Upper lobe of left lung (tissue), 6 donors: ENCODE measurements around the gene AP3S2. TPM values are rescaled to one million over a fixed set of nuclear protein-coding genes. Genes with fewer than 3 reads are reported as not detected.

Source experiments
- ATAC-seq, 2 donors: fragments of 200-7000 bp; cut with Tn5 transposase; one replicate each; pipeline ENCODE4 v1.9.1; 2022; ENCODE audit warnings: mild to moderate bottlenecking in 2 of 2, moderate library complexity in 2 of 2; ENCODE audit not compliant: low FRiP score in 2 of 2
- DNase-seq, 2 donors: peaks; one replicate each; pipeline ENCODE4 v3.0.0-alpha.2; 2019 to 2020
- H3K27ac ChIP-seq, 4 donors: fragments of 200-600 bp; sonication (generic); one replicate each; pipeline ENCODE4 v1.5.1; 2016 to 2019
- H3K27me3 ChIP-seq, 4 donors: fragments of 200-600 bp; sonication (generic); one replicate each; pipeline ENCODE4 v1.5.1; 2017 to 2019
- H3K36me3 ChIP-seq, 4 donors: fragments of 200-600 bp; sonication (generic); one replicate each; pipeline ENCODE4 v1.5.1; 2016 to 2019
- H3K4me1 ChIP-seq, 4 donors: fragments of 200-600 bp; sonication (generic); one replicate each; pipeline ENCODE4 v1.5.1; 2018 to 2019
- H3K4me3 ChIP-seq, 4 donors: fragments of 200-600 bp; sonication (generic); one replicate each; pipeline ENCODE4 v1.5.1; 2017 to 2019; ENCODE audit warnings: mild to moderate bottlenecking in 2 of 4, moderate library complexity in 1 of 4
- H3K9me3 ChIP-seq, 4 donors: fragments of 200-600 bp; sonication (generic); one replicate each; pipeline ENCODE4 v1.5.1; 2018 to 2019
- EP300 ChIP-seq, 4 donors: sonication (generic); formaldehyde crosslinking; IDR thresholded peaks; one replicate each; pipeline ENCODE4 v1.5.1; 2017; ENCODE audit warnings: antibody characterized with exemption in 4 of 4, control low read depth in 2 of 4
- POLR2A ChIP-seq, 4 donors: fragments of 450-650 bp; IDR thresholded peaks; one replicate each; pipeline ENCODE4 v1.5.1; 2016 to 2017; ENCODE audit warnings: antibody characterized with exemption in 4 of 4, mild to moderate bottlenecking in 2 of 4
- POLR2AphosphoS5 ChIP-seq, 2 donors: sonication (generic); formaldehyde crosslinking; IDR thresholded peaks; one replicate each; pipeline ENCODE4 v1.5.1; 2017; ENCODE audit warnings: antibody characterized with exemption in 2 of 2
- WGBS, 2 donors: methylation state at CpG; one replicate each; pipeline ENCODE4 v1.1.5; 2017 to 2018; 5-methylcytosine and 5-hydroxymethylcytosine counted together
- total RNA-seq, 6 donors: library from RNA; depleted of rRNA in 4 of 6; stranded (reverse); fragments of >200 nt in 4 of 6; gene quantifications; one replicate each; pipeline versions ENCODE4 v1.1.0 to v1.2.1, GENCODE V29; 2016 to 2021
- TF ChIP-seq, protein P1 (sequence below), 6 experiments: fragments of 450-650 bp in 4 of 6; fragments of 200-600 bp in 2 of 6; sonication (generic) in 2 of 6; IDR thresholded peaks; one replicate each; pipeline ENCODE4 v1.5.1; 2016 to 2019; ENCODE audit warnings: antibody characterized with exemption in 6 of 6
- donor health status: DM: no; HTN: no; CAD: no; lungs with moderate emphysema.
- donor health status: DM: no; HTN: yes; CAD: no; lungs with severe emphysema.

Gene AP3S2
- total RNA-seq, 6 donors from 2014 or later = 19.6 to 46.1 (median 28.9) TPM

- Histone ChIP-seq H3K27ac (peak overlapping the region in 1 of 4 donors; percentile 27), H3K27me3 (no peaks in the 10 kb centered on the region), H3K4me1 (peaks cover 0 to 3% (median 0%) of the 10 kb centered on the region in 4 donors), H3K9me3 (no peaks in the 10 kb centered on the region), H3K36me3 (peaks cover 11 to 76% (median 29%) of the 10 kb centered on the region in 4 donors), H3K4me3 (no peak overlapping the region)
- no peak for TF ChIP-seq EP300 (IDR thresholded peaks at IDR 0.05)
- TF ChIP-seq POLR2A (IDR thresholded peaks at IDR 0.05) = no peak
- TF ChIP-seq POLR2AphosphoS5 (IDR thresholded peaks at IDR 0.05) = no peak
- TF ChIP-seq, protein P1, sequence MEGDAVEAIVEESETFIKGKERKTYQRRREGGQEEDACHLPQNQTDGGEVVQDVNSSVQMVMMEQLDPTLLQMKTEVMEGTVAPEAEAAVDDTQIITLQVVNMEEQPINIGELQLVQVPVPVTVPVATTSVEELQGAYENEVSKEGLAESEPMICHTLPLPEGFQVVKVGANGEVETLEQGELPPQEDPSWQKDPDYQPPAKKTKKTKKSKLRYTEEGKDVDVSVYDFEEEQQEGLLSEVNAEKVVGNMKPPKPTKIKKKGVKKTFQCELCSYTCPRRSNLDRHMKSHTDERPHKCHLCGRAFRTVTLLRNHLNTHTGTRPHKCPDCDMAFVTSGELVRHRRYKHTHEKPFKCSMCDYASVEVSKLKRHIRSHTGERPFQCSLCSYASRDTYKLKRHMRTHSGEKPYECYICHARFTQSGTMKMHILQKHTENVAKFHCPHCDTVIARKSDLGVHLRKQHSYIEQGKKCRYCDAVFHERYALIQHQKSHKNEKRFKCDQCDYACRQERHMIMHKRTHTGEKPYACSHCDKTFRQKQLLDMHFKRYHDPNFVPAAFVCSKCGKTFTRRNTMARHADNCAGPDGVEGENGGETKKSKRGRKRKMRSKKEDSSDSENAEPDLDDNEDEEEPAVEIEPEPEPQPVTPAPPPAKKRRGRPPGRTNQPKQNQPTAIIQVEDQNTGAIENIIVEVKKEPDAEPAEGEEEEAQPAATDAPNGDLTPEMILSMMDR (IDR thresholded peaks at IDR 0.05) = no peak
- ATAC-seq (no peak), DNase-seq (no peak)
- WGBS, 2 donors = 39 to 48% methylated on average over 1 of the region's 1 CpG
These were observed 13.1 kb downstream of the AP3S2 start for GRCh38 chr15:89880727-89881126.

DNA sequence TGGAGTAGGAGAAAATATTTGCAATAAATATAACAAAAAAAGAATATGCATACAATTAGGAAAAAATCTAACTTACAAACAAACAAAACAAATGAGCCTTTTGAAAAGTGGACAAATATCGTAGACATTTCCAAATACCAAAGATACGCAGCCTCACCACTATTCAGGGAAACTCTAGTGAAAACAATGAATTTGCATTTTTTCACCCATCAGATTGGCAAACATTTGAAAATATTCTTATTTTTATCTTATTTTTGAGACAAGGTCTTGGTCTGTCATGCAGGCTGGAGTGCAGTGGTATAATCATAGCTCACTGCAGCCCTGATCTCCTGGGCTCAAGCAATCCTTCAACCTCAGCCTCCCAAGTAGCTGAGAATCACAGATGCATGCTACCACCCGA is 15.5 kb downstream of the AP3S2 start:
- Histone ChIP-seq H3K36me3 (peaks cover 7 to 58% (median 17%) of the 10 kb centered on the region in 4 donors), H3K27ac (no peak overlapping the region), H3K9me3 (no peaks in the 10 kb centered on the region), H3K4me3 (no peak overlapping the region), H3K4me1 (peaks cover 0 to 7% (median 5%) of the 10 kb centered on the region in 4 donors), H3K27me3 (no peaks in the 10 kb centered on the region)
- 73 to 80% methylated on average over 3 of the region's 3 CpGs for WGBS, 2 donors
- TF ChIP-seq POLR2AphosphoS5 (IDR thresholded peaks at IDR 0.05) (no peak), EP300 (IDR thresholded peaks at IDR 0.05) (no peak)
- TF ChIP-seq, protein P1 (IDR thresholded peaks at IDR 0.05) = no peak
- DNase-seq (no peak), ATAC-seq (no peak)

GRCh38 chr15:89877083-89877425 is 16.7 kb downstream of the AP3S2 start:
- no peaks in the 10 kb centered on the region for H3K27me3 ChIP-seq
- peak overlapping the region in 3 of 4 donors; percentile 58 to 75 (median 70) for H3K27ac ChIP-seq
- WGBS, 2 donors = 59 to 77% methylated on average over 2 of the region's 2 CpGs
- no peaks in the 10 kb centered on the region for H3K9me3 ChIP-seq
- H3K4me3 ChIP-seq = no peak overlapping the region
- ATAC-seq (no peak), DNase-seq (no peak)
- peaks cover 0 to 7% (median 5%) of the 10 kb centered on the region in 4 donors for H3K4me1 ChIP-seq
- H3K36me3 ChIP-seq = peaks cover 7 to 54% (median 14%) of the 10 kb centered on the region in 4 donors
- TF ChIP-seq POLR2AphosphoS5 (IDR thresholded peaks at IDR 0.05) (no peak), POLR2A (IDR thresholded peaks at IDR 0.05) (no peak), EP300 (IDR thresholded peaks at IDR 0.05) (no peak)
- TF ChIP-seq, protein P1 (IDR thresholded peaks at IDR 0.05) = no peak

- Histone ChIP-seq H3K4me1 (peaks cover 0 to 7% (median 5%) of the 10 kb centered on the region in 4 donors), H3K9me3 (no peaks in the 10 kb centered on the region), H3K27ac (peak overlapping the region in 3 of 4 donors; percentile 58 to 75 (median 70)), H3K36me3 (peaks cover 7 to 55% (median 15%) of the 10 kb centered on the region in 4 donors), H3K27me3 (no peaks in the 10 kb centered on the region), H3K4me3 (no peak overlapping the region)
- TF ChIP-seq, protein P1 (IDR thresholded peaks at IDR 0.05) = no peak
- TF ChIP-seq POLR2AphosphoS5 (IDR thresholded peaks at IDR 0.05) (no peak), POLR2A (IDR thresholded peaks at IDR 0.05) (no peak), EP300 (IDR thresholded peaks at IDR 0.05) (no peak)
- ATAC-seq (peak in 1 of 2 donors; percentile 38), DNase-seq (no peak)
- WGBS, 2 donors = 84 to 85% methylated on average over 4 of the region's 4 CpGs
These were observed 17.3 kb downstream of the AP3S2 start for GRCh38 chr15:89876396-89877082.

- H3K4me3 ChIP-seq = no peak overlapping the region
- H3K4me1 ChIP-seq = peaks cover 0 to 7% (median 3%) of the 10 kb centered on the region in 4 donors
- TF ChIP-seq POLR2AphosphoS5 (IDR thresholded peaks at IDR 0.05) (no peak), EP300 (IDR thresholded peaks at IDR 0.05) (no peak), POLR2A (IDR thresholded peaks at IDR 0.05) (no peak)
- TF ChIP-seq, protein P1 (IDR thresholded peaks at IDR 0.05) = no peak
- no peaks in the 10 kb centered on the region for H3K27me3 ChIP-seq
- no peaks in the 10 kb centered on the region for H3K9me3 ChIP-seq
- DNase-seq (no peak), ATAC-seq (no peak)
- 91 to 98% methylated on average over 6 of the region's 6 CpGs for WGBS, 2 donors
- H3K36me3 ChIP-seq = peaks cover 7 to 56% (median 21%) of the 10 kb centered on the region in 4 donors
- peak overlapping the region in 2 of 4 donors; percentile 37 to 70 for H3K27ac ChIP-seq
These were observed 18.1 kb downstream of the AP3S2 start for GRCh38 chr15:89875741-89876140.
